SKM-1 treated with dmso at 0.1 percent for 144 hours (cell line): ENCODE measurements around the gene MAP6.

ENCODE experiments used
- DNase-seq: peaks from one replicate; lab custom pipeline; 2025; ENCODE audit not compliant: unreplicated experiment; lab: John Stamatoyannopoulos, UW

The MAP6 gene

DNA sequence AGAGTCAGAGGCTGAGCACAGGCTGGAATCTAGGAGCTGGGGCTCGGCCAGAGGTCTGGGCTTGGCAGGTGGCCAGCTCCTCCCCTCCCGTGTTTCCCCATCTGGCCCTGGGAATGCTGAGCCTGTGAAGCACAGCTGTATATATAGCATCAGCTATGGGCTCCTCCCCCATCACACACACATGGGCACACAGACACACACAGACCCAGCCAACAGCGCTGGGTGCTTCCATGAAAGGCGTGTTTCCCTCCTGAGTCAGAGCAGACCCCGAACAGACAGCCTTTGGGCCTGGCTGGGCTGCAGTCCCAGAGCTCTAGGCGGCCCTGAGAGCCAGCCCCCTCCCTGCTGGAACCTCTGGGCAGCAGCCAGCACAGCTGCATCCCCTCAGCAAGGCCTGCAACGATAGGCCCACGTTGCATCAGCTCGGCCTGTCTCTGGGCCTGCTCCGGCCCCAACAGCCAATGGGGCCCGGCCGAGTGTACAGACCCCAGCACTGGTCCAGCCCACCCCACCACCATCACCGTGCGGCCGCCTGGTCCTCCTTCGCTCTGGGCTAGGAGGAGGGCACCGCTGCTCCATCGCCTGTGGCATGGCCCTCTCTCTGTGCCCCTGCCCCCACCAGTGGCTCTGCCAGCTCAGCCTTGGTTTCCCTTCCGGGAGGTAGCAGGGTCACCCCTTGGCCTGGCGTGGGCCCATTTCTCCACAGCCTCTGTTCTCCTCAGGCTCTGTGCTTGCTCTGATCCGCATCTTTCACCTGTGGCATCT lies 114.4 kb downstream of the MAP6 start:
- no peak for DNase-seq

DNA sequence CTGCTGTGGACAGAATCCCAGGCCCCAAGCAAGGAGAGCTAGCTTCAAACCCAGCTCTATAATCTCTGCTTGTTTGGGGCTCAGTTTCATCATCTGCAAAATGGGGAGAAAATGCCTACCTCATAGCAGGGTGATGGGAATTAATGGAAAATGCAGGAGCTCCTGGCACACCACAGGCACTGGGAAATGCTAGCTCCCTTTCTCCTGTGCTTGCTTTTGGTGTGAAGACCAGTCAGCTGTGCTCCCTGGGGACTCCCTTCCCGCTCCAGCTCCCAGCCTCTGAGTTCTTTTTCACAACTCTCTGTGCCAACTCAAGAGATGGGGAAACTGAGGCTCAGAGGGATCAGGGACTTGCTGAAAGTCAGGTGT lies 115.0 kb downstream of the MAP6 start:
- DNase-seq, result no peak

- DNase-seq, result no peak
Measured at GRCh38 chr11:75553182-75553581, 115.7 kb downstream of the MAP6 start.

DNA sequence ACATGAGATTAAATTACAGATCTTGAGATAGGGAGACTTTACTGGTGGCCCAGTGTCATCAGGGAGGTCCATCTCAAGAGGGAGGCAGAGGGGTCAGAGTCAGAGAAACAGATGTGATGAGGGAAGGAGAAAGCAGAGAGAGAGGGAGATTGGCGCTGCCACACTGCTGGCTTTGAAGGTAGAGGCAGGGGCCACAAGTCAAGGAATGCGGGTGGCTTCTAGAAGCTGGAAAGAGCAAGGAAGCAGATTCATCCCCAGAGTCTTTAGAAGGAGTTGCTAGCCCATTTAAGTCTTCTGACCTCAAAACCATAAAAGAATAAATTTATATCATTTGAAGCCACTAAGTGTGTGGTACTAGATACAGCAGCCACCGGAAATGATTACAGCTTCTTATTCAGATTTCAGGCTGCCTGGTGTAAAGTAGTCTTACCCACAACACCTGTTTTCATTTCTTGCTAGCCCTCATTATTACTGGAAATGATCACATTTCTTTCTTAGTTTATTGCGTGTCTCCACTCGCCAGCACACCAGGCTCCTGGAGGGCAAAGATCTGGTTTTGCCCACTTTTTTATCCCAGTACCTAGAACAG lies 119.4 kb downstream of the MAP6 start:
- DNase-seq, result no peak

GRCh38 chr11:75548595-75549272 lies 120.1 kb downstream of the MAP6 start:
- DNase-seq, result no peak

DNA sequence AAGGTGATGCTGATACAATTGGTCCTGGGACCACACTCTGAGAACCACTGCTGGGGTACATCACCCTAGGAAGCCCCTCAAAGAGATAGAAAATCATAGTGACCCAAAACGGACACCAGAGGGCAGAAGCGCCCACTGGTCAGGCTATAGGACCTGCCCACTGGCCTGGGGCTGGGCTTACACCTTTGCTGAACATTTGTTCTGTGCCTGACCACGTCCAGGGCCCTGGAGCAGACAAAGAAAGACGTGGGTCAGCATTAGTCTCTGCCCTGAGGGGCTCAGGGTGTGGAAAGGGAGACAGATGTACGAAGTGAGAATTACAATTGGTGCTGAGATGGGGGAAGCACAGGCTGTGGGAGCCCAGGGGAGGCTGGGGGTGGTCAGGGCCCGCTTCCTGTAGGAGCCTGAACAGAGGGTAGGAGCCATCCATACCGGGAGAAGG lies 121.2 kb downstream of the MAP6 start:
- no peak for DNase-seq

- DNase-seq, result no peak
Measured at GRCh38 chr11:75547177-75547576, 121.7 kb downstream of the MAP6 start.

GRCh38 chr11:75543806-75544205 lies 125.0 kb downstream of the MAP6 start:
- DNase-seq, result no peak

DNA sequence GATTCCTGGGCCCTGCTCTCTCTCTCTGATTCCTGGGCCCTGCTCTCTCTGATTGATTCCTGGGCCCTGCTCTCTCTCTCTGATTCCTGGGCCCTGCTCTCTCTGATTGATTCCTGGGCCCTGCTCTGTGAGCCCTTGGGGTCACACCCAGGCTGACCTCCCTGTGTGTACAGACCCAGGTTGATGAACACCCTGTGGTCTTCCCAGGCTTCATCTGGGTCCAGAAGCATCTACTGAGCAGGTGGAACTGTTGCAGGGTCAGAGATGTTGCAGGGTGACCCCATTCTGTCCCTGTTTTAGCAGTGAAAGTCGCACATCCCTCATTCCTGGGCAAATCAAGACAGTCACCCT lies 126.8 kb downstream of the MAP6 start:
- DNase-seq, result no peak

DNA sequence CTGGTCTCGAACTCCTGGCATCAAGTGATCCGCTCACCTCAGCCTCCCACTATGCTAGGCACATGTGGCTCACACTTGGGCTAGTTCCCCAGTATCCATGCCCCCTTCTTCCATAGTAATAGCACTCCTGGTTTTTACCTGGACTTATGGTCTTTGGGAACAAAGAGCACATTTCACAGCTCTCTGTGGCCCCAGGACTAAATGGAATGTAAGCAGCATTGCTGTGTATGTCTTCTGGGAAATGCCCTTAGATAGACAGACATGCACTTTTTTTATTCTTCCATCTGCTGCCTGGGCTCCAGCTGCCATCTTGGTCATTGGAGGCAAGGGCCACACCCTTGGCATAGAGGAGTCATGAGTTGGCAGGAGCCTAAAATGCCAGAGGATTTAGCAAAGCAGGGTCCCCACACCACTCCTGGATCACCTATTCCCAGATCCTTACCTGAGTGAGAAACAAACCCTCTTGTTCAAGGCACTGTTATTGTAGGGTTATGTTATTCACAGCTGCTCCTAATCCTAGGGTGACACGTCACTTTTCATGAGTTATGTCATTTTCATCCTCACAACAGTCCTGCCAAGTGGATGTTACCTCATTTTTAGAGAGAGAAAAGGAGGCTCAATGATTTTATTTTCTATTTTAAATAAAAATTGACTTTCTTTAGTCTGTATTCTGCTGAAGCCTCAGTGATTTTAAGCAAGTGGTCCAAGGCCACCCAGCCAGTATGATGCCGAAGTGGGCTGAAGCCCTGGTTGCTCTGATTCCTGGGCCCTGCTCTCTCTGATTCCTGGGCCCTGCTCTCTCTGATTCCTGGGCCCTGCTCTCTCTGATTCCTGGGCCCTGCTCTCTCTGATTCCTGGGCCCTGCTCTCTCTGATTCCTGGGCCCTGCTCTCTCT lies 127.4 kb downstream of the MAP6 start:
- DNase-seq, result no peak

DNA sequence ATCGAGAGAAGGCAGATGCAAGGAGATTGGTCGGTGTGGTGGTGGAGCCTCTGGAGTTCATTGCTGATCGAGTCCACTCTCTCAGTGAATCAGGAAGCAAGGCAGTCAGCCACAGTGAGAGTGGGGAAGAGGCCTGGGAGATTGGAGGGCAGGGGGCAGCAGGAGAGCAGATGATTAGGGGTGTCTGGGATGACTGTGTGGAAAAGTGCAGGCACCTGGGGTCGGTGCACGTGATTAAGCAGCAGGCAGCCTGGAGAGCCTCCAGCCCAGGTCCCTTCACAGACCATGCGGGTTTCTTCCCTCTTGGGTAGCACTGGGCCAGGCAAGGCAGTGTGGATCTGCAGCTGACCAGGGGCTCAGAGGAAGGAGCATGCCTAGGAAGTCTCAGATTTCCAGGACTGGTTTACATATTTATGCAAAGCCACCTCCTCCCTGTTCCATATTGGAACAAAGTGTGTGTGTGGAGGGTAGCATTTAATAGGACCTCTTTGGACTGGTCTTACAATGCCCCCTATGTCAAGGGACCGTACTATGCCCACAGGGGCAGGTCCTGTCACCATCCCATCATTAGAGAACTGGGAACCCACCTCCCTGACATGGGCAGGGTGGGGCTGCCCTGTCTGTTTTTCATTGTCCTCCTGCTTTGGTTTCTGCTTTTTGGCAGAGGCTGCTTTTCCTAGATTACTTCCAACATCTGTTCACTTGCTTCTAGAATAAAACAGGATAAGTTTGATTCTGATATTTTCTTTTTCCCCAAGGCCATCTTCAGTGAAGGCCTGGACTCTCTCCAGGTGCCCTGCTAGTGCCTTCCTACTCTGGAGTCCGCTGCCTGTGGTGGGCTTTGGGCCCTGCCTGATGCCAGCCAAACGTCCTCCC lies 129.1 kb downstream of the MAP6 start:
- no peak for DNase-seq

- no peak for DNase-seq
Measured at GRCh38 chr11:75538150-75538942, 130.5 kb downstream of the MAP6 start.

- no peak for DNase-seq
Measured at GRCh38 chr11:75537740-75538139, 131.1 kb downstream of the MAP6 start.
